GM12892 (cell line): ENCODE measurements around the gene VAPA.

Experiments
- POLR2A ChIP-seq: IDR thresholded peaks from 2 replicates; pipeline ENCODE4 v1.6.1; 2011; ENCODE audit warnings: low read depth, low read length, control low read depth
- POLR2AphosphoS5 ChIP-seq: IDR thresholded peaks from 2 replicates; pipeline ENCODE4 v1.6.1; 2011; ENCODE audit warnings: low read depth, low read length, control low read depth

DNA sequence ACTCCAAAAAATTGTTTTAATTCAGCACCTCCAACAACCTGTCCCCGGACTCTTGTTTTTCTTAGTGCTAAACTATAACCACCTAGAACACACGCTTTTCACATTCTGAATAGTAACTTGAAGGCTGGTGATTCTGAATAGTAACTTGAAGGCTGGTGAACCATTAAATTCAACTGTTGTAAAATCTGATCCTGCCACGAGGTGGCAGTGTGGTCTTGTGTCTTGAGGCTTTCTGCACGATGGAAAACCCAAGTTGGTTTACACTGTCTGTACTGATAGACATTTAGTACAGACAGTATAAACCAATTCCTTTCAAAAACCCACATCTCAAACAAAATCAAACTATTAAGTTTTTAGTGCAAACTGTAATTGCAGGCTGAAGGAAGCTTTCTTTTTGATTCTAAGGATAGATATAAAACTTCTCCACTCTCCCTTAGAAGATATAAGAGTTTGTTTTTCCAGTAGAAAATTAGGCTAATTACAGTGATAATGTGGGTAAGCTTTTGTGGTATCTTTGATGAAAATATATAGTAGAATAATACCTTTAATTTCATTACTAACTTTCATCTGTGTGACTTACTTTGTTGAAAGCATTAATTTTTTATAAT lies 57.6 kb downstream of the VAPA start:
- no peak for TF ChIP-seq POLR2AphosphoS5
- no peak for TF ChIP-seq POLR2A
